ENCODE data around the gene ZMPSTE24.

The ZMPSTE24 gene

GRCh38 chr1:40248412-40248811 is 9.6 kb upstream of the ZMPSTE24 start:
- Mint-ChIP-seq H3K4me1 (peaks cover 7% of the 10 kb centered on the region), H3K27ac (no peak overlapping the region), H3K9me3 (no peaks in the 10 kb centered on the region), H3K4me3 (no peak overlapping the region), H3K36me3 (no peaks in the 10 kb centered on the region), H3K27me3 (peaks cover 13% of the 10 kb centered on the region)
- ATAC-seq, result no peak

- Mint-ChIP-seq H3K27me3 (no peaks in the 10 kb centered on the region), H3K9me3 (no peaks in the 10 kb centered on the region), H3K27ac (no peak overlapping the region), H3K4me1 (peaks cover 10% of the 10 kb centered on the region), H3K4me3 (no peak overlapping the region), H3K36me3 (peaks cover 9% of the 10 kb centered on the region)
- ATAC-seq, result no peak
These were observed 6.6 kb upstream of the ZMPSTE24 start for GRCh38 chr1:40251456-40251855.

GRCh38 chr1:40252601-40253000 is 5.4 kb upstream of the ZMPSTE24 start:
- ATAC-seq, result no peak
- Mint-ChIP-seq H3K4me1 (peaks cover 10% of the 10 kb centered on the region), H3K9me3 (no peaks in the 10 kb centered on the region), H3K36me3 (peaks cover 9% of the 10 kb centered on the region), H3K27ac (no peak overlapping the region), H3K4me3 (no peak overlapping the region), H3K27me3 (no peaks in the 10 kb centered on the region)

GRCh38 chr1:40255231-40255630 is 2.8 kb upstream of the ZMPSTE24 start:
- Mint-ChIP-seq H3K4me1 (peaks cover 10% of the 10 kb centered on the region), H3K27ac (no peak overlapping the region), H3K27me3 (no peaks in the 10 kb centered on the region), H3K36me3 (peaks cover 11% of the 10 kb centered on the region), H3K9me3 (no peaks in the 10 kb centered on the region), H3K4me3 (no peak overlapping the region)
- no peak for ATAC-seq

GRCh38 chr1:40256401-40257084 is 1.5 kb upstream of the ZMPSTE24 start:
- H3K9me3 Mint-ChIP-seq, result no peaks in the 10 kb centered on the region
- no peaks in the 10 kb centered on the region for H3K27me3 Mint-ChIP-seq
- no peak for ATAC-seq
- H3K4me3 Mint-ChIP-seq, result peak overlapping the region; percentile 96
- H3K36me3 Mint-ChIP-seq, result peaks cover 24% of the 10 kb centered on the region
- peak overlapping the region; percentile 96 for H3K27ac Mint-ChIP-seq
- peaks cover 10% of the 10 kb centered on the region for H3K4me1 Mint-ChIP-seq

- peak; percentile 11 for ATAC-seq
- Mint-ChIP-seq H3K27me3 (no peaks in the 10 kb centered on the region), H3K4me3 (peak overlapping the region; percentile 96), H3K4me1 (peaks cover 10% of the 10 kb centered on the region), H3K27ac (peak overlapping the region; percentile 96), H3K9me3 (no peaks in the 10 kb centered on the region), H3K36me3 (peaks cover 31% of the 10 kb centered on the region)
These were observed 736 bp upstream of the ZMPSTE24 start for GRCh38 chr1:40257313-40257687.

GRCh38 chr1:40258445-40258769 is 371 bp downstream of the ZMPSTE24 start:
- H3K4me3 Mint-ChIP-seq, result peak overlapping the region; percentile 96
- peak overlapping the region; percentile 96 for H3K27ac Mint-ChIP-seq
- H3K36me3 Mint-ChIP-seq, result peaks cover 42% of the 10 kb centered on the region
- peaks cover 20% of the 10 kb centered on the region for H3K4me1 Mint-ChIP-seq
- H3K27me3 Mint-ChIP-seq, result no peaks in the 10 kb centered on the region
- ATAC-seq, result no peak
- H3K9me3 Mint-ChIP-seq, result no peaks in the 10 kb centered on the region

- peaks cover 10% of the 10 kb centered on the region for H3K4me1 Mint-ChIP-seq
- no peaks in the 10 kb centered on the region for H3K9me3 Mint-ChIP-seq
- ATAC-seq, result peak; percentile 34
- H3K4me3 Mint-ChIP-seq, result no peak overlapping the region
- peaks cover 38% of the 10 kb centered on the region for H3K36me3 Mint-ChIP-seq
- no peak overlapping the region for H3K27ac Mint-ChIP-seq
- H3K27me3 Mint-ChIP-seq, result no peaks in the 10 kb centered on the region
These were observed 6.3 kb downstream of the ZMPSTE24 start for GRCh38 chr1:40264354-40264781.

GRCh38 chr1:40265298-40265697 is 7.3 kb downstream of the ZMPSTE24 start:
- peaks cover 10% of the 10 kb centered on the region for H3K4me1 Mint-ChIP-seq
- ATAC-seq, result no peak
- H3K4me3 Mint-ChIP-seq, result no peak overlapping the region
- H3K36me3 Mint-ChIP-seq, result peaks cover 41% of the 10 kb centered on the region
- H3K27me3 Mint-ChIP-seq, result no peaks in the 10 kb centered on the region
- H3K9me3 Mint-ChIP-seq, result no peaks in the 10 kb centered on the region
- H3K27ac Mint-ChIP-seq, result no peak overlapping the region

GRCh38 chr1:40265919-40266318 is 7.9 kb downstream of the ZMPSTE24 start:
- Mint-ChIP-seq H3K27ac (no peak overlapping the region), H3K4me1 (peaks cover 10% of the 10 kb centered on the region), H3K4me3 (no peak overlapping the region), H3K9me3 (no peaks in the 10 kb centered on the region), H3K27me3 (no peaks in the 10 kb centered on the region), H3K36me3 (peaks cover 41% of the 10 kb centered on the region)
- ATAC-seq, result no peak

- H3K27ac Mint-ChIP-seq, result no peak overlapping the region
- H3K4me1 Mint-ChIP-seq, result peaks cover 10% of the 10 kb centered on the region
- no peak for ATAC-seq
- H3K36me3 Mint-ChIP-seq, result peaks cover 33% of the 10 kb centered on the region
- no peak overlapping the region for H3K4me3 Mint-ChIP-seq
- H3K27me3 Mint-ChIP-seq, result no peaks in the 10 kb centered on the region
- H3K9me3 Mint-ChIP-seq, result no peaks in the 10 kb centered on the region
These were observed 8.9 kb downstream of the ZMPSTE24 start for GRCh38 chr1:40266786-40267535.

GRCh38 chr1:40267767-40268187 is 9.7 kb downstream of the ZMPSTE24 start:
- H3K27me3 Mint-ChIP-seq, result no peaks in the 10 kb centered on the region
- ATAC-seq, result no peak
- H3K27ac Mint-ChIP-seq, result no peak overlapping the region
- no peaks in the 10 kb centered on the region for H3K9me3 Mint-ChIP-seq
- peaks cover 33% of the 10 kb centered on the region for H3K36me3 Mint-ChIP-seq
- H3K4me3 Mint-ChIP-seq, result no peak overlapping the region
- H3K4me1 Mint-ChIP-seq, result peaks cover 13% of the 10 kb centered on the region

GRCh38 chr1:40268211-40268610 is 10.2 kb downstream of the ZMPSTE24 start:
- H3K4me1 Mint-ChIP-seq, result peaks cover 11% of the 10 kb centered on the region
- ATAC-seq, result no peak
- H3K9me3 Mint-ChIP-seq, result no peaks in the 10 kb centered on the region
- peaks cover 33% of the 10 kb centered on the region for H3K36me3 Mint-ChIP-seq
- no peaks in the 10 kb centered on the region for H3K27me3 Mint-ChIP-seq
- H3K27ac Mint-ChIP-seq, result no peak overlapping the region
- no peak overlapping the region for H3K4me3 Mint-ChIP-seq

- H3K27me3 Mint-ChIP-seq, result no peaks in the 10 kb centered on the region
- peak overlapping the region; percentile 12 for H3K27ac Mint-ChIP-seq
- H3K36me3 Mint-ChIP-seq, result peaks cover 39% of the 10 kb centered on the region
- no peak for ATAC-seq
- H3K4me3 Mint-ChIP-seq, result no peak overlapping the region
- H3K4me1 Mint-ChIP-seq, result peaks cover 9% of the 10 kb centered on the region
- H3K9me3 Mint-ChIP-seq, result no peaks in the 10 kb centered on the region
These were observed 12.3 kb downstream of the ZMPSTE24 start for GRCh38 chr1:40270152-40270834.

GRCh38 chr1:40272653-40273213 is 14.7 kb downstream of the ZMPSTE24 start:
- H3K36me3 Mint-ChIP-seq, result peaks cover 45% of the 10 kb centered on the region
- no peak for ATAC-seq
- no peaks in the 10 kb centered on the region for H3K9me3 Mint-ChIP-seq
- no peak overlapping the region for H3K4me3 Mint-ChIP-seq
- no peak overlapping the region for H3K27ac Mint-ChIP-seq
- H3K27me3 Mint-ChIP-seq, result no peaks in the 10 kb centered on the region
- peaks cover 9% of the 10 kb centered on the region for H3K4me1 Mint-ChIP-seq
